Measurements from ENCODE around the gene SYPL1. TPM values are rescaled to one million over a fixed set of nuclear protein-coding genes. Genes with fewer than 3 reads are reported as not detected.
A peak's percentile ranks its signal among the peaks of the same experiment; 100 is the strongest.

Gene SYPL1
- total RNA-seq, 1 donor from 2014 or later = 37.5 TPM

DNA sequence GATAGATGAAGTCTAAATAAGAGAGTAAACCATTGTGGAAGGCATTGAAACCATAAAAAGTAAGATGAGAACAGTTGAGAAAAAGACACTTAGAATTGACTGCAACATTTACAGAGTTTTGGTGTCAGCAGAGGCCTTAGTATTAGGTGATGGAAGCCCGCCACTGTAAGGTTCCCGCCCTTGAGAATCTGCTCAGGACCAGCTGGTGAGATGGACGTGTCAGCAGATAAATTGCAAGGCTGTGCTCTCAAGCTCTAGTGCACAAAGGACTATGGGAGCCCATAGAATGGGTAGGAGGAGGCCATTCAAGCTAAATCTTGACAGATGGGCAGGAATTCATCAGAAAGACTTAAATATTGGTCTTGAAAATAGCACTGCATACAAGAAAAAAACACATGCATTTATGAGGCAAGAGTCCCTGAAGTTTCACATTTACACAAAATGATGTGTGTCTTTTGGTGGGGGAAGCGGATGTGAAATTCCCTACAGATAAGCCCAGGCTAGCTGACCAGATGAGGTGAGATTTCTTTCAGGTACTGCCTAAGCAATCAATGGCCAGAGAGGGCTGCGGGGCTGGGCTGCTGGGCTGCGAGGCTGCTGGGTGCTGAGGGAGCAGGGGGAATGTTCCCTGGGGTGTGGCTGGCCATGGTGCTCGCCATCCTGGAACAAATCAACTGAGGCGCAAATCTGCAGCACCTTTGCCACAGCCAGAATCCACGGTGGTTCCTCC lies 42.5 kb downstream of the SYPL1 start:
- FAIRE-seq (no peak), DNase-seq (ENCODE audit: low spot score in 2 of 2) (no peak)

DNA sequence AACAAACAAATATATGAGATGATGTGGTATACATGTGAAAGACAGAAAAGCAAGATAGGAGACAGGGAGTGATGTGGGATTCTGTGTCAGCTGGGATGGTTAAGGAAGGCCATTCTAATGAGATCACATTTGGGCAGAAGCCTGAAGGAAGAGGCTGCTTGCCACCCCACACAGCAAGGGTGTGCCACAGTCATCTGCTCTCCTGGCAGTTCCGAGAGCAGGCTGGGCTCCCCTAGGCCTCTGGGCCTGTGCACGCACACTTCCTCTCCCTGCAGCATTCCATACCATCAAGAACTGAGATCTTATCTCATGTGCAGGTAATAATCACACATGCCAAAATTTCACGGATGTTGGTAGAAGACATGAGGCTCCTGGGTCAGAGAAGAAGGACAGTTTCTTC lies 43.1 kb downstream of the SYPL1 start:
- FAIRE-seq (no peak), DNase-seq (ENCODE audit: low spot score in 2 of 2) (no peak)

DNA sequence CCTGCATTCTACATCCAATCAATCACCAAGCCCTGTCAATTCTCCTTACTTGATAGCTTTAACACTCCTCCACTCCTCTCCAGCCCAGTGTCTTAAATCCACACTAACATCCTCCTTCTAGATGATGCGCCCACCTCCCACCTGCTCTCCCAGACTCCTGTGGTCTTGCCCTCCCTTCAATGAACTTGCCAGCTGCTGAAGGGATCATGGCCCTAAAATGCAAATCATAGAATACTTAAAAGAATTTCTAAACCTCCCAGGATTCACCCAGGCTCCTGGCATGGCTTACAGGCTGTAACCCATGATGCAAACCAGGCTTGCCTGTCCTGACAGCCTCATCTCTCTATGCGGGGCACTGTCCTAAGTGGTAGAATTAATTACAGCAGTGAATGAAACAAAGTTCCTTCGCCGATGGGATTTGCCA lies 43.6 kb downstream of the SYPL1 start:
- FAIRE-seq = no peak
- DNase-seq (ENCODE audit: low spot score in 2 of 2) = no peak

DNA sequence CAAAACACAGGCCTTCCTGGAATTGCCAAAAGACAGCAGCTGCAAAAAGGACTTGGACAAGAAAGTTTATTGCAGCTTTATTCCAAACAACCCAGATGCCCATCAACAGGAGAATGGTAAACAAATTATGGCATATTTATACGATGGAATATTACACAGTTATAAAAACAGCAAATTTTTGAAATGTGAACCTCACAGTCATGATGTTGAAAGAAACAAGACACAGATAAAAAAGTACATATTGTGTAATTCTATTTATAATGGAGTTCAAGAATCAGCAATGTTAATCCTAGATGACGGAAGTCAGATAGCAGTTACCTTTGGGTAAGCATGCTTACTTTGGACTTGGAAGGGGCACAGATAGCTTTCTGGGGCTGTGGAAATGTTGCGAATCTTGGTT lies 44.4 kb downstream of the SYPL1 start:
- DNase-seq (ENCODE audit: low spot score in 2 of 2) (no peak), FAIRE-seq (no peak)

DNA sequence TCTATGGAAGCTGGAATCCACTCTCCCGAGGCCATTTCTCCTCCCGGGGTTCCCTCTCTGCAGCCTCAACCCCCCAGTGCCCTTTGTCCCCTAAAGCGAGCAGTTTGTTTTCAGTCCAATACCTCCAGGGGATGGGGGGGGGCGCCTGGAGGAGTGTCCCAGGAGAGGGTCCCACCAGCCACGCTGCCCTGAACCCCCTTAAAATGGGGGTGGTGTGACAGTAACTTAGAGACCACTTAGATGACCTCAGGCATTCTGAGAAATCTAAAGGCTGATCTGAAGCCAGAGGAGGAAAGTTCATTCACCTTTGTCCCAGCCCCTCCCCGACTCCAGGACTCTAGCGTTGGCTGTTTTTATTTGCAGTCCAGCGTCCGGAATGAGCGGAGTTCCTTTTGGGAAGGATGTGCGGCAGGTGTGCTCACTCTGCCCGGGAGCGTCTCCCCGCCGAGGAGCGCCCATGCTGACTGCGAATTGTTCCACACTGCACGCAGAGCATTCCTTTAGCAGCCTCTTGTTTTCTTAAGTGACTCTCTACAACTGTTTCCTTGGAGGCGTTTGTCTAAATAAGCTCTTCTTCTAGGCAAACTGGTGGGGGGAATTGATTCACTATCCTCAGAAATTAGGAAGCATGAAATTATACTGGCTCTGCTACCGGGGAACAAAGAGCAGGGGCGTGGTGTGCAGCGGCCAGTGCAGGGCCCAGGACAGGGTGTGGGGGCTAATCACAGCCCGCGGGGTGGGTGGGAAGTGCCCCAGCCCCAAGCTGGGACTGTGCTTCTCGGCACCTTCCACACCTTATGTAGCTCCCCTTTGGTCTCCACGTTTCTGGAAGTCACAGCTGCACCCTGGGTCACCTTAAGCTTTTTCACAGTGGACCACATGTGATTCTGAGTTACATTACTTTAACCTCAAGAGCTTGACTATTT lies 46.3 kb downstream of the SYPL1 start:
- no peak for FAIRE-seq
- DNase-seq (ENCODE audit: low spot score in 2 of 2) = no peak

DNA sequence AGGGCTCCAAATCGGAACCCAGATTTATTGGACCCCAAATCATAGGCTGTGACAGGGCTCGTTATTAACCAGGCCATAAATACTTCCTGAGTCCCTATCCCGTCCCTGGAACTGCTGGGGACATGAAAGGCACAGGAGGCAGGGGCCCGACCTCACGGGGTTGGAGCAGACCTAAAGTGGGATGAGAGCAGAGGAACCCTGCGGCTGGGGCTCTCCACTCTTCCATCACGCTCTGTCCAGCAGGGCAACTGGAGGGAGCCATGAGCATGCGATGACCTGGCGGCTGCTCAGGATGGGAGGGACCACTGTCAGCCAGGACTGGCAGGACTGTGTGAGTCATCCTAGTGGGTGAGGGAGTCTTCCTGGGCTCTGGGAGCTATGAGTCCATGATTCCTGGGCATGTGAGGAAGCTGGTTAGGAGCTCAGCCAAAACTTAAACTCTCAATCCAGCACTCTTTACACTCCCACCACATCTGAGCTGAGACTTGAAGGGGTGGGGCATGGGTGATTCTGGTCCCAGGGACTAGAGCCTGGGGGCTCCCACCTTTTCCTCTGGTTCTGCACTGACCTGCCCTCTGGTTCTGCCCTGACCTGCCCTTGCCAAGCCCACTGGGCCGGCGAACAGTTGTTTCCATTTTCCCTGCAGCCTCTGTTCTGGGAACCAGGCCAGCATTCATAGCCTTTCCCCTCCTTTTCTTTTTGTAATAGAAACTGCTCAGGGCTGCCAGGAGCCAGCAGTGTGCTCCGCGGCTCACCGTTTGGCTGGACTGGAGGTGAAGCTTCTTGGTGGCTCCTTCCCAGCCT lies 47.1 kb downstream of the SYPL1 start:
- DNase-seq (ENCODE audit: low spot score in 2 of 2) = peak; percentile 43 to 75

DNA sequence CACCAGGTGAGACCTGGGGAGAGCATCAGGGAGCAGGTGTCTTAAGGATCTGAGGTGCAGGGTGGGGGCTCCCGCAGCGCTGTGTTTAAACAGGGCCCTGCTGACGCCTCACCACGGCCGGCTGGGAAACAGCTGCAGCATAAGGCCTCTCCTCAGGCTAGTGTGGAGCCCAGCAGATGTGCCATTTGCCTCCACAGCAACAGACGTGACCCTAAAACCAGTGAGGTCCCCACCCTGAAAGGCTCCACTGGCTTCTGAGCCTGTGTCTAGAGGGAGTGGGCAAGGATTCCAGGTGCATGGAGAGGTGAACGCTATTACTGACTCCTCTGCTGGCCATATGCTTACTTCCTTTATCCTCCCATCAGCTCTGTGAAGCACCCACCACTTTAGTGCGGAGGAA lies 47.8 kb downstream of the SYPL1 start:
- no peak for DNase-seq (ENCODE audit: low spot score in 2 of 2)
- FAIRE-seq = no peak

More for the DNA sequence above, 47.1 kb downstream of the SYPL1 start:
- no peak for FAIRE-seq

DNA sequence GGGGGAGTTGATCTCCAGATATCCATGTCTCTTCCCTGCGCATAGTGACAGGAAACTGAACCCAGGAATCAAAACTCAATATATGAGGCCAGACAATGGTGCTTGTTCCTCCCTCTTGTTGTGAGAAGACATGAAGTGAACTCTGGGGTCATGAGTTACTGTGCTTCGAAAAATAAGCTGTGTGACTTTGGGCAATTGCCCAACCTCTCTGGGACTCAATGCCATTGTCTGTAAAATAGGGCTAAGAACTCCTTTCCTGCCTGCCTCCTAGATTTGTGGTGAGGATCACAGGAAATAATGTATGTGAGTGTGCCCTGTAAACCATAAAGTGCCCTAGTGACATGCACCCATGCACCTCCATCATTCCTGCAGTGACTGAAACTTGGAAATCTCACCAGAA lies 48.4 kb downstream of the SYPL1 start:
- DNase-seq (ENCODE audit: low spot score in 2 of 2) = no peak
- FAIRE-seq = no peak

DNA sequence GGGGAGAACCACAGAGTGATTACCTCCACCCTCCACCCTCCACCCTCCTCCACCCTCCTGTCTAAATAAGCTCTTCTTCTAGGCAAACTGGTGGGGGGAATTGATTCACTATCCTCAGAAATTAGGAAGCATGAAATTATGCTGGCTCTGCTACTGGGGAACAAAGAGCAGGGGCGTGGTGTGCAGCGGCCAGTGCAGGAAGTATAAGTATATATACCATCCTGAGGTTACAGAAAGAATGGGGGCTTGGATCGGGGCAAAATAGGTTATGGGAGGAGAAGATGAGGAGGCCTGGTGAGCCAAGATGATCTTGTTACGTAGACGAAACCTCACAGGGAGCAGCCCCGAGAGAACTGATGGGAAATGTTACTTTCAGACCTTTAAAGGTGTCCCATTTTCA lies 49.1 kb downstream of the SYPL1 start:
- no peak for FAIRE-seq
- DNase-seq (ENCODE audit: low spot score in 2 of 2) = no peak

DNA sequence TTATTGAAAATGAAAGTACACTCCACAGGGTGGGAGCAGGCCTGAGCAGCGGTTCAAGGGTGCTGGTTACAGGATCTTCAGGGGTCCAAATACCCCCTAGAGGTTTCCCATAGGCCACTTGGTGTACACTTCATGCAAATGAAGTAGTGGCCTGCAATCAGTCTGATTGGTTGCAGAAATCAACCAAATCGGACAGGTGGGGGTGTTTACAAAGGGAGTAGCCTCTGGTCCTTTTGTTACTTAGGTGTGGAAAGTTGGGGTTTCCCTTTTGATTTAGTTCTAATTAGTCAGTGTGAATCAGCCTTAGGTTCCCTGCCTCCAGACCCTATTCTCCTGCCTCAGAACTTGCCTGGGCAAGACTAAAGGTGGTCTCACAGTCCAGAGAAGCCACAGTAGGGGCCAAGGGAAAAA lies 49.6 kb downstream of the SYPL1 start:
- FAIRE-seq (no peak), DNase-seq (ENCODE audit: low spot score in 2 of 2) (no peak)

DNA sequence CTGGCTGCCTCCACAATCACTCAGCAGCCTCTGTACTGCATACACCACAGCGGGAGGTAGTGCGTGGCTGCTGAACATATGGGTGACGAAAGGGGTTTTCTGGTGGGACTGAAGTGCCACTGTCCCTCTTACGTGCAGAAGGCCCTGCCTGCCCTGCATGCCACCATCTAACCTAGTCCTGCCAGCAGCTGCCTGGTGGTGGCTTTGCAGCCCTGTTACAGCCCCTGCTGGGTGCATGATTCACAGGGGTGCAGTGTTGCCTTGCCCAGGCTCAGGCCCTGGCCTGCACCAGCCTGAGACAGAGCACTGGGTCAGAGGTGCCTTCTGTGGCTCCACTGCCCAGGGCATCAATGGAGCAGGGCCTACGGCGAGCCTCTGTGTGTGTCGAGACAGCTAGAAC lies 50.1 kb downstream of the SYPL1 start:
- DNase-seq (ENCODE audit: low spot score in 2 of 2) (no peak), FAIRE-seq (no peak)

DNA sequence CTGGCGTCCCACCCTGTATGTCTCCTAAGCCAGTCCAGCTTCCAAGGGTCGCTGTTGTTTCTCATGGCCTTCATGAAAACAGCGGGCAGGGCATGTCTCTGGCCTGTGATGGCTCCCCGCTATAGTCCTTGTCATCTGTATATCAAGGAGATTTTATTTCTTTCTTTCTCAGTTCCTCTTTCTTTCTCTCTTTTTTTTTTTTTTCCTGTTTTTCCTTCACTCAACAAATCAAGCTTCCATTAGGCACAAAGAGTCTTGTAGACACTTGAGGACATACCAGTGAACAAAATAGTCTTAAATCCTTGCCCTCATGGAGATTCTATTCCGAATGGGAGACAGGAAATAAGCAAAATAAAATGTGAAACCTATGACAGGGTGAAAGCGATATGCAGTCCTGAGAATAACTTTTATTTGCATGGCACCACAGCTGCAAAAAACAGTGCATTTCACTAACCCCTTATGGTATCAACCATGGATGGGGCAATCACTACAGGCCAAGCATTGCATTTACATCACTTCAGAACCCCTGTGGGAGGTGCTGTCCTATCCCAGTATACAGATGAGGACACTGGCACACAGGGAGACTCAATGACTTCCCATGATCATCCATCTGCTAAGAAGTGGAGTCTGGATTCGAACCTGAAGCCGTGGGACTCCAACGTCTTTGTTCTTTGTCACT lies 50.7 kb downstream of the SYPL1 start:
- no peak for DNase-seq (ENCODE audit: low spot score in 2 of 2)
- no peak for FAIRE-seq

DNA sequence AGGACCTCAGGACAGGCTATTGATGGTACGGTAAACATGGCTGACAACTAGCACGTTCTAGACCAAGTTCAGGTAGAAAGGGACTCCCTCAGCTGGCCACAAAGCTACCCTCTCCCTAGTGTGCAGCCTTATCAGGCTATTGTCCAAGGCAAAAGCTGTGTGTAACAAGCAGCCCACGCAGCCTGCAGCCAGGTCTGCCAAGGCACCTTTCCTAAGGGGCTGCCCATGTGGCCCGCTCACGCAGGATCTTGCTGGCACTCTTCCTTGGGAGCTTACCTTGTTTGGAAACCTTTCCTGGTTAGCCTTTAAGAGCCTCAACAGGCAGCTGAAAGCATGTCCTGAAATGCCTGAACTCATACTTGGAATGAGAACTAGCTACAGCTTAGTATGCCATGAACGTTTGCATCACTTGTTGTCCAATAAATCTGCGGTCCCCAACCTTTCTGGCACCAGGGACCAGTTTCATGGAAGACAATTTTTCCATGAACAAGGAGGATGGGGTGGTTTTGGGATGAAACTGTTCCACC lies 51.7 kb downstream of the SYPL1 start:
- no peak for DNase-seq (ENCODE audit: low spot score in 2 of 2)
- FAIRE-seq = no peak

DNA sequence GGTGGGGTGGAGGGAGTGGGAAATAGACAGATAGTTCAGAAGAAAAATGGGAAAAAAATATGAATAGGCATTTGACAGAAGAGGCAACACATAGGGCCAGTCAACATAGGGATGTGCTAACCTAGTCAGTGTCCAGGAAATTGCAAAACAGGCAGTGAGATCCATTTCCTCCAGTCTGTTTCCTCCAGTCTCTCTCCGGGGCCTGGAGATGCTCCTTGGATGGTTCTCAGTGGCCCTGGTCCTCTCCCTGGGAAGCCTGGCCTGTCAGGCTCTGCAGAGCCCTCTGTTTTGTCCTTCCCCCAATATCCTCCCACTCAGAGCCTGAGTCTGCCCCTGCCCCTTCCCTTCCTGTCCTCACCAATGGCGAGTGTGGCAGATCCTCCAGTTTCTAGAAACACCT lies 52.6 kb downstream of the SYPL1 start:
- FAIRE-seq (no peak), DNase-seq (ENCODE audit: low spot score in 2 of 2) (no peak)

DNA sequence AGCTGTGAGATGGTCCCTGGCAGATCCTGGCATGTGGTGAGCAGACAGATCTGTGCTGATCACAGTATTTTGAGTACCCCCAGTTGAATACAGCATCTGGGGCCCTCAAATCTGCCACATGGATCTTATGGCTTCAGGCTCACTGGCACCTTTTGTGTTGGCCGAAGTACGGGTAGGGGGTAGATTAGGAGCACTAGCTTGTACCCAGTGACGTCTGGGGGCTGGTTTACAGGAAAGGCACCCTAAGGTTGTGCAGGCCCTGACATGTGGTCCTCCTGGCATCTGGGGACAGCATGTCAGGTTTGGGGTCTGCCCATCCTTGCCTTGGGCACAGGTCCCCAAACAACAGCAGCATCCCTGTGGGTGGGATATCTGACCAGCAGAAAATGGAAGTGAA lies 53.2 kb downstream of the SYPL1 start:
- DNase-seq (ENCODE audit: low spot score in 2 of 2) = no peak
- no peak for FAIRE-seq

DNA sequence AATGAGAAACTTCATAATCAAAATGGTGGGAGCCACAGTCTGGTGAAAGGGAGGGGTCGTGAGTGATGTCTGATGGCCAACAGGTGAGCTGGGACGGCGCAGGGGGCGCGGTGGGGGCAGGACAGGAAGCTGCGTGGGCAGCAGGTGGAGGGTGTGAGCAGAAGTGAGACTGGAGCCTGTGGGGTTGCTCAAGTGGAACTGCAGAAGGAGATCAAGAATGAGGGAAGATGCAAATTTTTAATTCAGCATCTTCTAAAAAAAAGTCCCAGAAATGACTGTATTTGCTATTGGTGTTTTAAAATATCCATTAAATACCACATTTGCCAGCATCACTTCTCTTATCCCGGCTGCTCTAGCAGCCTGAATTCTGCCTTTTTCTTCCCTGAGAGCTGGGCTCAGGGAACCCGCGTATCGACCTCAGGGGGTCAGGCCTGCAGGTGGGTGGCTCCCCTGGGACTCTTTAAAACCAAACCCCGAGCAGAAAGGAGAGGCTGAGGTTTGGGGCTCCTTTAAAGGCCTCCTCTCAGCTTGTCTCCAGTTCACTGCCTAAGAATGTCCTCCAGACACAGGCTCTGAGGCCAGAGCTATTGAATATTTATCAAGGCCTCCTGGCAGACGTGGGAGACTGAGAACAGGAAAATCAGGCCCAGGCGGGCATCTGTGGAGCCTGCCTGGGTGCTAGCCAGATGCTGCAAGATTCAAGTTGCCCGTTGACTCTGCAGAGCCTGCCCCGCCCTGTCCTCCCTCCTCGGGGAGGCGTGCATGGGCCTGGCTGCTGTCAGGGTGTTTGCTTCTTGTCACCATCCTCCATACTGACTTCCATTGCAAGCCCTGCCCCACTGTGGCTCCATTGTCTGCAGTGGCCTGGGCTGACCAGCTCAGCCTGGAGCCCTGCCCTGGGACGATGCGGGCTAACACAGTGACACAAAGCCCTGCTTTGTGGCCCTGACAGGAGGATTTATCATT lies 53.9 kb downstream of the SYPL1 start:
- FAIRE-seq (no peak), DNase-seq (ENCODE audit: low spot score in 2 of 2) (peak; percentile 48 to 51)

DNA sequence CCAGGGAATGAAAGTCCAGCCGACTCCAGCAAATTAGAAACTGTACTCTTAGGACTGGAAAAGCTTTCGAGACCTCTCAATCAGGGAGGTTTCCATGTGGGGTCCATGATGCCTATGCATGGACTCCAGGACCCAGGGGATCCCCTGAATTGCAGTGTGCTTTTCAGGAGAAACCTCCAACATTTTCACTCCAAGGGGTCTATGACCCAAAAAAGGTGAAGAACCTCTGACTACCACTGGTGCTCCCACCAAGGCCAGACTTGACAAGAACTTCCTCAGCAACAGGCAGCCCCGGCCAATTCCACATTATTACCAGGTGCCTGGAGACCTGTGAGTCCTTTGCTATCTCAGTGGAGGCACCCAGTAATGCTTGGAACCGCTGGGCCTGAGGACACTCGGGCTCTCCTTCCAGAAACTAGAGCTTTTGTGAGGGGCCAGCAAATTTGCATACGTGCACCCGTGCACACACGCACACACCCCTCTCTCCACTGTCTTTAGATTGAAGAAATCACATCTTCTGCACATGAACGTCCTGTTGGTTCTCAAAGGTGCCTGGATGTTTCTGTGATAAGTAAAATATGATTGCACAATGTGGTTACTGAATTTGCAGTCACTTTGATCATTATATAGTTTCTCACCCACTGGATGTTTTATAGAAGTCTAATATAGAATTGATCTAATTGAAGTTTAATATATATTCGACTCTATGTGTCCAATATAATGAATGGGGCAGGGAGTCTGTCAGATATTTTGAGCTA lies 54.7 kb downstream of the SYPL1 start:
- DNase-seq (ENCODE audit: low spot score in 2 of 2) (no peak), FAIRE-seq (no peak)

DNA sequence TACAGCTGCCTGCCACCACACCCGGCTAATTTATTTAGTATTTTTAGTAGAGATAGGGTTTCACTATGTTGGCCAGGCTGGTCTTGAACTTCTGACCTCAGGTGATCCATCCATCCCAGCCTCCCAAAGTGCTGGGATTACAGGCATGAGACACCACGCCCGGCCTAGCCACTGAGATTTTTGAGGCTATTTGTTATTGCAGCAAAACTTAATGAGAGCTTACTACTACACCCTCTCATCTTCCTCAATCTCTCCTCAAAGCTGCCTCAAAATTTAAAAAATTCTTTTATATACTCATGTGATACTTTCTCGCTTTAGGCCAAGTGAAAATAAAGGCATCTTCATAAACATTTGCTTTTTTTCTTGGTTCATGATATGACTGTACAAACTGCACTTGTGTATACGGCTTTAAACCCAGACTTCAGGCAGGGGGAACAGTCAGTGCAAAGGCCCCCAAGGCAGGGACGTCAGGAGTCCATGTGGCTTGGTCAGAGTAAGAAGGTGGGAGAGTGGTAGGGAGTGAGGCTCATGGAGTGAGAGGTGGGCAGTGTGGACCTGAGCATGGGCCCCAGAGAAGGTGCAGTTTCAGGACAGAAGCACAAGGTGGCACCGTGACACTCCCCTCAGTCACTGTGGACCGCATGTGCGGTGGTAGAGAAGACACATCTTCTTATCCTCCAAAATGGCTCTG lies 55.5 kb downstream of the SYPL1 start:
- DNase-seq (ENCODE audit: low spot score in 2 of 2) (peak; percentile 46 to 76), FAIRE-seq (no peak)
